T47D (cell line): ENCODE measurements around the gene KLHL2.

ENCODE experiments used
- DNase-seq, 2 experiments: peaks; one replicate each; pipeline versions ENCODE4 v3.0.0 to v3.0.0-alpha.2; 2011 to 2012; ENCODE audit warnings: low read depth in 1 of 2, low spot score in 1 of 2
- JUND ChIP-seq: IDR thresholded peaks from 2 replicates; pipeline ENCODE4 v1.6.1; 2012; ENCODE audit warnings: low read depth
- in situ Hi-C: cut with HindIII; loops from 2 replicates; pipeline ENCODE4 v1.10.0; 2016; ENCODE audit warnings: low sequenced_read_pairs, low pct_unique_long_range_greater_than_20kb

KLHL2 gene

GRCh38 chr4:165297626-165298025 is 90.3 kb downstream of the KLHL2 start:
- in situ Hi-C loops: no loop called here
- no peak for DNase-seq
- no peak for TF ChIP-seq JUND

GRCh38 chr4:165299399-165300060 is 92.2 kb downstream of the KLHL2 start:
- in situ Hi-C loops: no loop called here
- TF ChIP-seq JUND: no peak
- DNase-seq: no peak

GRCh38 chr4:165301833-165302232 is 94.5 kb downstream of the KLHL2 start:
- no peak for TF ChIP-seq JUND
- peak in 1 of 2 experiments; percentile 7 for DNase-seq

GRCh38 chr4:165302658-165303057 is 95.3 kb downstream of the KLHL2 start:
- in situ Hi-C loops: no loop called here

More at GRCh38 chr4:165301833-165302232, 94.5 kb downstream of the KLHL2 start:
- in situ Hi-C loops: no loop called here

GRCh38 chr4:165308166-165308565 is 100.8 kb downstream of the KLHL2 start:
- no peak for DNase-seq
- no peak for TF ChIP-seq JUND
- in situ Hi-C loops: no loop called here

More at GRCh38 chr4:165302658-165303057, 95.3 kb downstream of the KLHL2 start:
- TF ChIP-seq JUND: no peak
- no peak for DNase-seq

GRCh38 chr4:165308606-165309005 is 101.2 kb downstream of the KLHL2 start:
- TF ChIP-seq JUND: no peak
- in situ Hi-C loops: no loop called here
- DNase-seq: no peak

- DNase-seq: no peak
Observed at GRCh38 chr4:165309456-165309855, 102.1 kb downstream of the KLHL2 start.

GRCh38 chr4:165312506-165312905 is 105.1 kb downstream of the KLHL2 start:
- TF ChIP-seq JUND: no peak
- in situ Hi-C loops: no loop called here
- no peak for DNase-seq

More at GRCh38 chr4:165309456-165309855, 102.1 kb downstream of the KLHL2 start:
- in situ Hi-C loops: no loop called here
- TF ChIP-seq JUND: no peak

- in situ Hi-C loops: no loop called here
- DNase-seq: no peak
- no peak for TF ChIP-seq JUND
Observed at GRCh38 chr4:165319030-165319429, 111.7 kb downstream of the KLHL2 start.

GRCh38 chr4:165319509-165319908 is 112.1 kb downstream of the KLHL2 start:
- no peak for DNase-seq
- in situ Hi-C loops: no loop called here
- no peak for TF ChIP-seq JUND

- TF ChIP-seq JUND: no peak
- in situ Hi-C loops: no loop called here
- no peak for DNase-seq
Observed at GRCh38 chr4:165324236-165324917, 117.0 kb downstream of the KLHL2 start.

- TF ChIP-seq JUND: no peak
- in situ Hi-C loops: no loop called here
- no peak for DNase-seq
Observed at GRCh38 chr4:165324918-165325304, 117.5 kb downstream of the KLHL2 start.

- no peak for DNase-seq
- no peak for TF ChIP-seq JUND
- in situ Hi-C loops: no loop called here
Observed at GRCh38 chr4:165325732-165326512, 118.6 kb downstream of the KLHL2 start.
